Measurements from ENCODE around the gene FBXL16. TPM values are rescaled to one million over a fixed set of nuclear protein-coding genes. Genes with fewer than 3 reads are reported as not detected.

Gene FBXL16
- total and polyA plus RNA-seq, 2 of the 13 experiments (the other 11 are each of a cell fraction or from before 2014, with no cell fraction given) = 0.22 to 2.0 TPM

- TF ChIP-seq TMF1 (CRISPR knock-in tag; IDR thresholded peaks at IDR 0.05; ENCODE audit: low read depth) = peak; percentile 73; the same call in 1 of the 2 replicates
- no peak for TF ChIP-seq MTF1 (CRISPR knock-in tag; IDR thresholded peaks at IDR 0.05)
- no peak for TF ChIP-seq USF2 (IDR thresholded peaks at IDR 0.05; ENCODE audit: low read depth, low read length)
- TF ChIP-seq USF2 (CRISPR knock-in tag; IDR thresholded peaks at IDR 0.05; ENCODE audit: borderline replicate concordance) = no peak; the same call in 1 of the 2 replicates
- peak; percentile 89 for TF ChIP-seq ZHX2 (IDR thresholded peaks at IDR 0.05; ENCODE audit: low read depth)
- TF ChIP-seq ZHX2 (CRISPR knock-in tag; IDR thresholded peaks at IDR 0.05; ENCODE audit: borderline replicate concordance) = no peak
- TF ChIP-seq TOPORS (CRISPR knock-in tag; IDR thresholded peaks at IDR 0.05) = peak; percentile 85; the same call in 1 of the 2 replicates
- no peak for TF ChIP-seq MLX (CRISPR knock-in tag; IDR thresholded peaks at IDR 0.05)
- peak; percentile 49; the same call in 1 of the 2 replicates for TF ChIP-seq GATA4 (IDR thresholded peaks at IDR 0.05; ENCODE audit: borderline replicate concordance, low read depth)
- TF ChIP-seq ZBTB14 (CRISPR knock-in tag; IDR thresholded peaks at IDR 0.05) = peak; percentile 65; the same call in 1 of the 2 replicates
- peak; percentile 66 for TF ChIP-seq DRAP1 (CRISPR knock-in tag; IDR thresholded peaks at IDR 0.05)
- no peak for TF ChIP-seq GABPA (IDR thresholded peaks at IDR 0.05; ENCODE audit: low read depth, low read length)
- TF ChIP-seq GABPA (CRISPR knock-in tag; IDR thresholded peaks at IDR 0.05; ENCODE audit: low read depth) = peak; percentile 62
- 0 out of 2 replicates have a peak, but pooled peaks have one; percentile 19 for TF ChIP-seq ZNF317 (CRISPR knock-in tag; IDR thresholded peaks at IDR 0.05)
- no peak for TF ChIP-seq ZNF75D (CRISPR knock-in tag; IDR thresholded peaks at IDR 0.05; ENCODE audit: borderline replicate concordance)
- TF ChIP-seq HNRNPUL1 (IDR thresholded peaks at IDR 0.05; ENCODE audit: low read depth, low read length) = no peak
- peak; percentile 35; the same call in 1 of the 2 replicates for TF ChIP-seq NFYB (CRISPR knock-in tag; IDR thresholded peaks at IDR 0.05)
- TF ChIP-seq RBAK (CRISPR knock-in tag; IDR thresholded peaks at IDR 0.05) = no peak
- no peak for TF ChIP-seq ZNF329 (CRISPR knock-in tag; IDR thresholded peaks at IDR 0.05; ENCODE audit: low read depth)
- 0 out of 2 replicates have a peak, but pooled peaks have one; percentile 31 for TF ChIP-seq ZNF350 (CRISPR knock-in tag; IDR thresholded peaks at IDR 0.05; ENCODE audit: borderline replicate concordance, low read depth)
Measured at GRCh38 chr16:740764-741505, 35.3 kb upstream of the FBXL16 start, which contains the start of gene CIAO3 (continued).
